ENCODE results near the gene PTH2. TPM values are rescaled to one million over a fixed set of nuclear protein-coding genes. Genes with fewer than 3 reads are reported as not detected.

Gene PTH2
- total RNA-seq, 1 donor from 2014 or later = not detected

DNA sequence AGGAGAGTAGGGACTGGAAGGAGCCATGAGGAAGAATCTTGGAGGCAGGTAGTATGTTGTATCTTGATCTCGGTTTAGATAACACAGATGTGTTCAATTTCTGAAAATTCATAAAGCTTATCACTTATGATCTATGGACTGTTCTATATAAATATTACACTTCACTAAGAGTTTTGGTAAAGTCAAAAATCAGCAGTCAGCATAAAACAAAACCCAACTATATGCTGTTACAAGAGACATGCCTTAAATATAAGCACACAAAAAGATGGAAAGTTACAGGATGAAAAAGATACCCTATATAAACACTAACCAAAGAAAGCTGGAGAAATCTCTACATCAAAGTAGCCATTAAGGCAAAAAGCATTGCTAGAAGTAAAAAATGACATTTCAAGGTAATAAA is 39.6 kb downstream of the PTH2 start:
- H2AFZ ChIP-seq (ENCODE audit: low read depth, low read length) = no peak overlapping the region
- Mint-ChIP-seq H3K27me3 (ENCODE audit: low read depth, unreplicated experiment) (peaks cover 2% of the 10 kb centered on the region), H3K27ac (ENCODE audit: unreplicated experiment) (no peak overlapping the region), H3K4me3 (ENCODE audit: unreplicated experiment) (no peak overlapping the region), H3K36me3 (ENCODE audit: low read depth, unreplicated experiment) (no peaks in the 10 kb centered on the region), H3K4me1 (ENCODE audit: low read depth, unreplicated experiment) (no peaks in the 10 kb centered on the region), H3K9me3 (ENCODE audit: unreplicated experiment) (no peaks in the 10 kb centered on the region)
- H3K4me3 ChIP-seq (ENCODE audit: insufficient read depth, low read depth, low read length) = no peak overlapping the region
- H3K79me2 ChIP-seq (ENCODE audit: insufficient read depth, low read length) = no peaks in the 10 kb centered on the region
- H3K36me3 ChIP-seq (ENCODE audit: insufficient read depth, low read length) = no peaks in the 10 kb centered on the region
- peaks cover 3% of the 10 kb centered on the region for H3K9me3 ChIP-seq (ENCODE audit: insufficient read depth, low read depth, low read length)
- TF ChIP-seq EZH2 (IDR thresholded peaks at IDR 0.05; ENCODE audit: insufficient read depth, low read length) = no peak
- TF ChIP-seq, protein P1, sequence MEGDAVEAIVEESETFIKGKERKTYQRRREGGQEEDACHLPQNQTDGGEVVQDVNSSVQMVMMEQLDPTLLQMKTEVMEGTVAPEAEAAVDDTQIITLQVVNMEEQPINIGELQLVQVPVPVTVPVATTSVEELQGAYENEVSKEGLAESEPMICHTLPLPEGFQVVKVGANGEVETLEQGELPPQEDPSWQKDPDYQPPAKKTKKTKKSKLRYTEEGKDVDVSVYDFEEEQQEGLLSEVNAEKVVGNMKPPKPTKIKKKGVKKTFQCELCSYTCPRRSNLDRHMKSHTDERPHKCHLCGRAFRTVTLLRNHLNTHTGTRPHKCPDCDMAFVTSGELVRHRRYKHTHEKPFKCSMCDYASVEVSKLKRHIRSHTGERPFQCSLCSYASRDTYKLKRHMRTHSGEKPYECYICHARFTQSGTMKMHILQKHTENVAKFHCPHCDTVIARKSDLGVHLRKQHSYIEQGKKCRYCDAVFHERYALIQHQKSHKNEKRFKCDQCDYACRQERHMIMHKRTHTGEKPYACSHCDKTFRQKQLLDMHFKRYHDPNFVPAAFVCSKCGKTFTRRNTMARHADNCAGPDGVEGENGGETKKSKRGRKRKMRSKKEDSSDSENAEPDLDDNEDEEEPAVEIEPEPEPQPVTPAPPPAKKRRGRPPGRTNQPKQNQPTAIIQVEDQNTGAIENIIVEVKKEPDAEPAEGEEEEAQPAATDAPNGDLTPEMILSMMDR (IDR thresholded peaks at IDR 0.05; ENCODE audit: insufficient read depth, low read depth, low read length) = no peak
- FAIRE-seq = no peak
- no peaks in the 10 kb centered on the region for H4K20me1 ChIP-seq (ENCODE audit: insufficient read depth, low read length)
- H3K9ac ChIP-seq (ENCODE audit: low read length) = no peak overlapping the region
- DNase-seq (ENCODE audit: low read depth) = no peak
- no peaks in the 10 kb centered on the region for H3K27me3 ChIP-seq (ENCODE audit: insufficient read depth, low read length)
- no peaks in the 10 kb centered on the region for H3K4me1 ChIP-seq (ENCODE audit: insufficient read depth, low read length)
- no peak overlapping the region for H3K27ac ChIP-seq (ENCODE audit: low read depth, low read length)
- no peak overlapping the region for H3K4me2 ChIP-seq (ENCODE audit: low read length)

DNA sequence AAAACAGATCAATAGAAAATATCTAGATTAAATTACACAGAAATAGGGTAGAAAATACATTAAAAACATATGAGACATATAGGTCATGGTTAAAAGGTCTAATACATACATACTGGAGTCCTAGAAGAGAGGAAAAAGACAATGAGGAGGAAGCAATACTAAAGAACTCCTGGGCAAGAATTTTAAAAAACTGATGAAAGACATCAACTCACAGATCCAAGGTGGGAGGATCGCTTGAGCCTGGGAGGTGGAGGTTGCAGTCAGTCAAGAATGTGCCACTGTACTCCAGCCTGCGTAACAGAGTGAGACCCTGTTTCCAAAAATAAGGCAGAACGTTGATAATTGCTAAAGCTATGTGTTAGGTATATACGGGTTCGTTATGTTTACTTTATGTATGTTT is 40.6 kb downstream of the PTH2 start:
- Histone ChIP-seq H4K20me1 (ENCODE audit: insufficient read depth, low read length) (no peaks in the 10 kb centered on the region), H3K4me2 (ENCODE audit: low read length) (no peak overlapping the region), H3K9me3 (ENCODE audit: insufficient read depth, low read depth, low read length) (peaks cover 3% of the 10 kb centered on the region), H3K4me3 (ENCODE audit: insufficient read depth, low read depth, low read length) (no peak overlapping the region), H3K27ac (ENCODE audit: low read depth, low read length) (no peak overlapping the region), H3K4me1 (ENCODE audit: insufficient read depth, low read length) (no peaks in the 10 kb centered on the region), H3K79me2 (ENCODE audit: insufficient read depth, low read length) (no peaks in the 10 kb centered on the region), H2AFZ (ENCODE audit: low read depth, low read length) (no peak overlapping the region), H3K36me3 (ENCODE audit: insufficient read depth, low read length) (no peaks in the 10 kb centered on the region), H3K9ac (ENCODE audit: low read length) (no peak overlapping the region), H3K27me3 (ENCODE audit: insufficient read depth, low read length) (no peaks in the 10 kb centered on the region)
- Mint-ChIP-seq H3K9me3 (ENCODE audit: unreplicated experiment) (no peaks in the 10 kb centered on the region), H3K36me3 (ENCODE audit: low read depth, unreplicated experiment) (no peaks in the 10 kb centered on the region), H3K4me3 (ENCODE audit: unreplicated experiment) (no peak overlapping the region), H3K27ac (ENCODE audit: unreplicated experiment) (no peak overlapping the region), H3K27me3 (ENCODE audit: low read depth, unreplicated experiment) (peaks cover 4% of the 10 kb centered on the region), H3K4me1 (ENCODE audit: low read depth, unreplicated experiment) (no peaks in the 10 kb centered on the region)
- TF ChIP-seq, protein P1 (IDR thresholded peaks at IDR 0.05; ENCODE audit: insufficient read depth, low read depth, low read length) = no peak
- TF ChIP-seq EZH2 (IDR thresholded peaks at IDR 0.05; ENCODE audit: insufficient read depth, low read length) = no peak
- FAIRE-seq (no peak), DNase-seq (ENCODE audit: low read depth) (no peak)

DNA sequence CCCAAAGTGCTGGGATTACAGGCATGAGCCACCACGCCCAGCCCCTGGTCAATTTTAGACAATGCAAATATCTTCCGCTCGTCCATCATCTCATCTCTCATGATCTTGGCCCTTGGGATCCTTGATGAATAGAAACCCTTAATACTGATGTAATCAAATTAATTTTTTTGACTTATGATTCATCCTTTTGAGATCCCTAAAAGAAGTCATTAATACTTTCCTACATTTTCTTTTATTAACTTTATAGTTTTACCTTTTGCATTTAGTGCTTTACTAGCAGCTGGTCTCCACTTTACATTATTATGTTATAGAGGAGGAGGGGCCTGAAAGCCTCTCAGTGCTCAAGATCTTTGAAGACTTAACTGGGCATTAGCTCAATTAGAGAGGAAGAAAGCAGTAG is 42.9 kb downstream of the PTH2 start:
- TF ChIP-seq, protein P1 (IDR thresholded peaks at IDR 0.05; ENCODE audit: insufficient read depth, low read depth, low read length) = no peak
- no peak for TF ChIP-seq EZH2 (IDR thresholded peaks at IDR 0.05; ENCODE audit: insufficient read depth, low read length)
- H4K20me1 ChIP-seq (ENCODE audit: insufficient read depth, low read length) = no peaks in the 10 kb centered on the region
- H2AFZ ChIP-seq (ENCODE audit: low read depth, low read length) = no peak overlapping the region
- no peak overlapping the region for H3K4me3 ChIP-seq (ENCODE audit: insufficient read depth, low read depth, low read length)
- no peak overlapping the region for H3K27ac Mint-ChIP-seq (ENCODE audit: unreplicated experiment)
- DNase-seq (ENCODE audit: low read depth) (no peak), FAIRE-seq (no peak)
- no peak overlapping the region for H3K27ac ChIP-seq (ENCODE audit: low read depth, low read length)
- H3K27me3 Mint-ChIP-seq (ENCODE audit: low read depth, unreplicated experiment) = peaks cover 14% of the 10 kb centered on the region
- no peaks in the 10 kb centered on the region for H3K79me2 ChIP-seq (ENCODE audit: insufficient read depth, low read length)
- no peaks in the 10 kb centered on the region for H3K36me3 ChIP-seq (ENCODE audit: insufficient read depth, low read length)
- H3K9ac ChIP-seq (ENCODE audit: low read length) = no peak overlapping the region
- no peaks in the 10 kb centered on the region for H3K27me3 ChIP-seq (ENCODE audit: insufficient read depth, low read length)
- H3K4me1 Mint-ChIP-seq (ENCODE audit: low read depth, unreplicated experiment) = no peaks in the 10 kb centered on the region
- no peak overlapping the region for H3K4me3 Mint-ChIP-seq (ENCODE audit: unreplicated experiment)
- peaks cover 3% of the 10 kb centered on the region for H3K9me3 ChIP-seq (ENCODE audit: insufficient read depth, low read depth, low read length)
- H3K36me3 Mint-ChIP-seq (ENCODE audit: low read depth, unreplicated experiment) = peaks cover 3% of the 10 kb centered on the region
- peaks cover 2% of the 10 kb centered on the region for H3K9me3 Mint-ChIP-seq (ENCODE audit: unreplicated experiment)
- no peak overlapping the region for H3K4me2 ChIP-seq (ENCODE audit: low read length)
- no peaks in the 10 kb centered on the region for H3K4me1 ChIP-seq (ENCODE audit: insufficient read depth, low read length)
